Measurements from ENCODE around the gene EXD2. TPM values are rescaled to one million over a fixed set of nuclear protein-coding genes. Genes with fewer than 3 reads are reported as not detected.
A peak's percentile ranks its signal among the peaks of the same experiment; 100 is the strongest.

Gene EXD2
- total and polyA plus RNA-seq, 2 experiments from 2014 or later = 10.3 to 23.3 TPM

DNA sequence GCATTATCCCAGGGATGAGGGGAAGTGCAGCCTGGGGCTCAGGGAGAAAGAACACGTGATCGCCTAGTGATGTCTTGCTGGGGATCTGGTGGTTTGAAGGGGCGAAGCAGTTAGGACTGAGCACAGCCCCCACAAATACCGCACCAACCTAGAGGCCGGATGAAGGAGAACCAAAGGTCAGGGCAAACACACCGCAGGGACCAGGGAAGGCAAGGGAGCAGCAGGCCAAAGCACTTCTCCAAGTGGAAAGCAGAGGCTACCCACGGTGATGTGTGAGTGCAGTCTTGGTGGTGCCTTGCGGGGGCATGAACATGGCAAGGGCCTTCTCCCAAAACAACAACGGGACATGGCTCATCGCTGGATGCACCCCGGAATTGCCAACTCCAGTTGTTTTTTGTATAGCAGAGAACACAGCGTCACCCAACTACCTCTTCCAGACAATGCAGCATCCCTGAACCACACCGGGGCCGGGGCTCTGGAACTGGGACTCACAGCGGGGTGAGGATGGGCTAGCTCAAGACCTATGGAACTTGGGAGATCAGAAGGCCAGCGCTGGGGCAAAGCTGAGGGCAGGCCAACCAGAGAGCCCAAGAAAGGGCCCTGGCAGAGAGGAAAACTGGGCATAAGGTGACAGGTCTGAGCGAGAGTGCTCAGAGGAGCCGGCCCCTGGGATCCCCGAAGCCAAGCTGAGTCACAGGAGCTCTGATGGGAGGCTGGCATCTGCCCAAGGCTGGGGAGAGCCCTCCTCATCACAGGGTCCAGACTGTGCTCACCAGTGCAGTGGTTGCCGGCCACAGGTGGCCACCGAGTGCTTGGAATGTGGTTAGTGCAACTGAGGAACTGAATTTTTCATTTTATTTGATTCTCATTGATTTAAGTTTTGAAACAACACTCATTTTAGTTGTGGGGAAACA lies 79.8 kb downstream of the EXD2 start:
- peak; percentile 55 for ATAC-seq

More for the DNA sequence above, 79.8 kb downstream of the EXD2 start:
- no peaks in the 10 kb centered on the region for H3K4me1 ChIP-seq (ENCODE audit: insufficient read depth)
- Mint-ChIP-seq H3K27me3 (ENCODE audit: insufficient read depth, low read depth, poor library complexity) (peaks cover 1% of the 10 kb centered on the region), H3K4me3 (no peak overlapping the region), H3K36me3 (ENCODE audit: low read depth) (no peaks in the 10 kb centered on the region), H3K27ac (no peak overlapping the region), H3K4me1 (peaks cover 4% of the 10 kb centered on the region), H3K9me3 (no peaks in the 10 kb centered on the region)
- H3F3A ChIP-seq (replicated peaks; ENCODE audit: low read depth) = no peaks in the 10 kb centered on the region
- peak overlapping the region; percentile 43; the same call in 1 of the 2 replicates for H2AFZ ChIP-seq
- H3K27ac ChIP-seq (ENCODE audit: low read depth) = no peak overlapping the region
- no peak for DNase-seq (ENCODE audit: low spot score)
- no peaks in the 10 kb centered on the region for H3K79me2 ChIP-seq (replicated peaks; ENCODE audit: insufficient read depth)
- H3K36me3 ChIP-seq (ENCODE audit: insufficient read depth) = no peaks in the 10 kb centered on the region
- TF ChIP-seq ZNF114 (CRISPR knock-in tag; IDR thresholded peaks at IDR 0.05) = no peak
- no peak for TF ChIP-seq POLR2AphosphoS5 (IDR thresholded peaks at IDR 0.05; ENCODE audit: low read depth)
- TF ChIP-seq STAT1 (IDR thresholded peaks at IDR 0.05; ENCODE audit: unreplicated experiment) = no peak
- no peak for TF ChIP-seq JUNB (IDR thresholded peaks at IDR 0.05; ENCODE audit: unreplicated experiment)
- no peak for TF ChIP-seq CREB1 (CRISPR knock-in tag; IDR thresholded peaks at IDR 0.05; ENCODE audit: low read depth)
- TF ChIP-seq, protein P1, sequence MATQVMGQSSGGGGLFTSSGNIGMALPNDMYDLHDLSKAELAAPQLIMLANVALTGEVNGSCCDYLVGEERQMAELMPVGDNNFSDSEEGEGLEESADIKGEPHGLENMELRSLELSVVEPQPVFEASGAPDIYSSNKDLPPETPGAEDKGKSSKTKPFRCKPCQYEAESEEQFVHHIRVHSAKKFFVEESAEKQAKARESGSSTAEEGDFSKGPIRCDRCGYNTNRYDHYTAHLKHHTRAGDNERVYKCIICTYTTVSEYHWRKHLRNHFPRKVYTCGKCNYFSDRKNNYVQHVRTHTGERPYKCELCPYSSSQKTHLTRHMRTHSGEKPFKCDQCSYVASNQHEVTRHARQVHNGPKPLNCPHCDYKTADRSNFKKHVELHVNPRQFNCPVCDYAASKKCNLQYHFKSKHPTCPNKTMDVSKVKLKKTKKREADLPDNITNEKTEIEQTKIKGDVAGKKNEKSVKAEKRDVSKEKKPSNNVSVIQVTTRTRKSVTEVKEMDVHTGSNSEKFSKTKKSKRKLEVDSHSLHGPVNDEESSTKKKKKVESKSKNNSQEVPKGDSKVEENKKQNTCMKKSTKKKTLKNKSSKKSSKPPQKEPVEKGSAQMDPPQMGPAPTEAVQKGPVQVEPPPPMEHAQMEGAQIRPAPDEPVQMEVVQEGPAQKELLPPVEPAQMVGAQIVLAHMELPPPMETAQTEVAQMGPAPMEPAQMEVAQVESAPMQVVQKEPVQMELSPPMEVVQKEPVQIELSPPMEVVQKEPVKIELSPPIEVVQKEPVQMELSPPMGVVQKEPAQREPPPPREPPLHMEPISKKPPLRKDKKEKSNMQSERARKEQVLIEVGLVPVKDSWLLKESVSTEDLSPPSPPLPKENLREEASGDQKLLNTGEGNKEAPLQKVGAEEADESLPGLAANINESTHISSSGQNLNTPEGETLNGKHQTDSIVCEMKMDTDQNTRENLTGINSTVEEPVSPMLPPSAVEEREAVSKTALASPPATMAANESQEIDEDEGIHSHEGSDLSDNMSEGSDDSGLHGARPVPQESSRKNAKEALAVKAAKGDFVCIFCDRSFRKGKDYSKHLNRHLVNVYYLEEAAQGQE (IDR thresholded peaks at IDR 0.05; ENCODE audit: unreplicated experiment) = no peak
- no peak for TF ChIP-seq EZH2 (IDR thresholded peaks at IDR 0.05; ENCODE audit: low read depth, unreplicated experiment)
- TF ChIP-seq, protein P2, sequence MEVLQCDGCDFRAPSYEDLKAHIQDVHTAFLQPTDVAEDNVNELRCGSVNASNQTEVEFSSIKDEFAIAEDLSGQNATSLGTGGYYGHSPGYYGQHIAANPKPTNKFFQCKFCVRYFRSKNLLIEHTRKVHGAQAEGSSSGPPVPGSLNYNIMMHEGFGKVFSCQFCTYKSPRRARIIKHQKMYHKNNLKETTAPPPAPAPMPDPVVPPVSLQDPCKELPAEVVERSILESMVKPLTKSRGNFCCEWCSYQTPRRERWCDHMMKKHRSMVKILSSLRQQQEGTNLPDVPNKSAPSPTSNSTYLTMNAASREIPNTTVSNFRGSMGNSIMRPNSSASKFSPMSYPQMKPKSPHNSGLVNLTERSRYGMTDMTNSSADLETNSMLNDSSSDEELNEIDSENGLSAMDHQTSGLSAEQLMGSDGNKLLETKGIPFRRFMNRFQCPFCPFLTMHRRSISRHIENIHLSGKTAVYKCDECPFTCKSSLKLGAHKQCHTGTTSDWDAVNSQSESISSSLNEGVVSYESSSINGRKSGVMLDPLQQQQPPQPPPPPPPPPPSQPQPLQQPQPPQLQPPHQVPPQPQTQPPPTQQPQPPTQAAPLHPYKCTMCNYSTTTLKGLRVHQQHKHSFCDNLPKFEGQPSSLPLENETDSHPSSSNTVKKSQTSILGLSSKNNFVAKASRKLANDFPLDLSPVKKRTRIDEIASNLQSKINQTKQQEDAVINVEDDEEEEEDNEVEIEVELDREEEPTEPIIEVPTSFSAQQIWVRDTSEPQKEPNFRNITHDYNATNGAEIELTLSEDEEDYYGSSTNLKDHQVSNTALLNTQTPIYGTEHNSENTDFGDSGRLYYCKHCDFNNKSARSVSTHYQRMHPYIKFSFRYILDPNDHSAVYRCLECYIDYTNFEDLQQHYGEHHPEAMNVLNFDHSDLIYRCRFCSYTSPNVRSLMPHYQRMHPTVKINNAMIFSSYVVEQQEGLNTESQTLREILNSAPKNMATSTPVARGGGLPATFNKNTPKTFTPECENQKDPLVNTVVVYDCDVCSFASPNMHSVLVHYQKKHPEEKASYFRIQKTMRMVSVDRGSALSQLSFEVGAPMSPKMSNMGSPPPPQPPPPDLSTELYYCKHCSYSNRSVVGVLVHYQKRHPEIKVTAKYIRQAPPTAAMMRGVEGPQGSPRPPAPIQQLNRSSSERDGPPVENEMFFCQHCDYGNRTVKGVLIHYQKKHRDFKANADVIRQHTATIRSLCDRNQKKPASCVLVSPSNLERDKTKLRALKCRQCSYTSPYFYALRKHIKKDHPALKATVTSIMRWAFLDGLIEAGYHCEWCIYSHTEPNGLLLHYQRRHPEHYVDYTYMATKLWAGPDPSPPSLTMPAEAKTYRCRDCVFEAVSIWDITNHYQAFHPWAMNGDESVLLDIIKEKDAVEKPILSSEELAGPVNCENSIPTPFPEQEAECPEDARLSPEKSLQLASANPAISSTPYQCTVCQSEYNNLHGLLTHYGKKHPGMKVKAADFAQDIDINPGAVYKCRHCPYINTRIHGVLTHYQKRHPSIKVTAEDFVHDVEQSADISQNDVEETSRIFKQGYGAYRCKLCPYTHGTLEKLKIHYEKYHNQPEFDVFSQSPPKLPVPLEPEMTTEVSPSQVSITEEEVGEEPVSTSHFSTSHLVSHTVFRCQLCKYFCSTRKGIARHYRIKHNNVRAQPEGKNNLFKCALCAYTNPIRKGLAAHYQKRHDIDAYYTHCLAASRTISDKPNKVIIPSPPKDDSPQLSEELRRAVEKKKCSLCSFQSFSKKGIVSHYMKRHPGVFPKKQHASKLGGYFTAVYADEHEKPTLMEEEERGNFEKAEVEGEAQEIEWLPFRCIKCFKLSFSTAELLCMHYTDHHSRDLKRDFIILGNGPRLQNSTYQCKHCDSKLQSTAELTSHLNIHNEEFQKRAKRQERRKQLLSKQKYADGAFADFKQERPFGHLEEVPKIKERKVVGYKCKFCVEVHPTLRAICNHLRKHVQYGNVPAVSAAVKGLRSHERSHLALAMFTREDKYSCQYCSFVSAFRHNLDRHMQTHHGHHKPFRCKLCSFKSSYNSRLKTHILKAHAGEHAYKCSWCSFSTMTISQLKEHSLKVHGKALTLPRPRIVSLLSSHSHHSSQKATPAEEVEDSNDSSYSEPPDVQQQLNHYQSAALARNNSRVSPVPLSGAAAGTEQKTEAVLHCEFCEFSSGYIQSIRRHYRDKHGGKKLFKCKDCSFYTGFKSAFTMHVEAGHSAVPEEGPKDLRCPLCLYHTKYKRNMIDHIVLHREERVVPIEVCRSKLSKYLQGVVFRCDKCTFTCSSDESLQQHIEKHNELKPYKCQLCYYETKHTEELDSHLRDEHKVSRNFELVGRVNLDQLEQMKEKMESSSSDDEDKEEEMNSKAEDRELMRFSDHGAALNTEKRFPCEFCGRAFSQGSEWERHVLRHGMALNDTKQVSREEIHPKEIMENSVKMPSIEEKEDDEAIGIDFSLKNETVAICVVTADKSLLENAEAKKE (CRISPR knock-in tag; IDR thresholded peaks at IDR 0.05) = no peak
- H3K9me2 ChIP-seq (ENCODE audit: insufficient read depth) = no peaks in the 10 kb centered on the region
- H3K27me3 ChIP-seq (ENCODE audit: insufficient read depth) = no peaks in the 10 kb centered on the region
- H4K20me1 ChIP-seq (replicated peaks; ENCODE audit: insufficient read depth) = no peaks in the 10 kb centered on the region
- no peak overlapping the region for H3K4me2 ChIP-seq
- H3K4me3 ChIP-seq = no peak overlapping the region

Measured in GM23338 (cell line).